ENCODE results near the gene CDK5R1. TPM values are rescaled to one million over a fixed set of nuclear protein-coding genes. Genes with fewer than 3 reads are reported as not detected.
"Not testable (repeated sequence)": the region's sequence is repeated elsewhere in the genome, so short reads cannot be mapped to it uniquely, and the experiment has no call there.

The CDK5R1 gene
- total and polyA plus RNA-seq, 2 experiments from 2014 or later, result 2.5 to 3.5 TPM

DNA sequence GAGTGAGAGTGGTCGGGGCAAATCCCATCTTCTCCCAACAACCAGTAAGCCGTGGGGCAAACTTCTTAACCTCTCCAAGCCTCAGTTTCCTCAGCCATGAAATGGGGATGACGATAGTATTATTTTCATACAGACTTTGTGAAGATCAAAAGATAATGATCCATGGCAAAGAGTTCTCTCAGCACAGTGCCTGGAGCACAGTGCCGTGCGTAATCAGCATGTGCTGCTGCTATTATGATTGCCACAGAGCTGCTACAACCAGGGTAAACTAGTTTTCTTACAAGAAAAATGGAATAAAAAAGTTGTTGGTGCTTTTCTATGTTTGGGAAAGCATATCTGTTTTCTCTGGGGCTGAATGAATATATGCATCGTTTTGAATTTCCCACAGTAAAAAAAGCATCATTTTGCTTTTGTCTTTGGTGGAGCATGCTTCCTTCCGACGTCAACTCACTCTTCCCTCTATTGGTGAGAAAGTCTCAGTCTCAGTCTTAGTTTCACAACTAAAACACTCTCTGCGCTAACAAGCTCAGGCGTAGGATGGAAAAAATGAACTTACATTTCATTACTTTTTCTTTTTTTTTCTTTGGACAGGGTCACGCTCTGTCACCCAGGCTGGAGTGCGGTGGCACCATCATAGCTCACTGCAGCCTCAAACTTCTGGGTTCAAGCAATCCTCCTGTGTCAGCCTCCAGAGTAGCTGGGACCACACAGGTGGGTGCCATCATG lies 37.2 kb downstream of the CDK5R1 start:
- Histone ChIP-seq H3K27me3 (no peaks in the 10 kb centered on the region), H3K9me3 (ENCODE audit: low read depth) (no peaks in the 10 kb centered on the region), H3K4me3 (no peak overlapping the region), H3K27ac (no peak overlapping the region), H3K4me1 (ENCODE audit: low read depth) (peaks cover 37% of the 10 kb centered on the region), H3K36me3 (no peaks in the 10 kb centered on the region)
- no peak for DNase-seq (ENCODE audit: low read depth in 1 of 2, low spot score in 1 of 2)
- TF ChIP-seq, protein P1, sequence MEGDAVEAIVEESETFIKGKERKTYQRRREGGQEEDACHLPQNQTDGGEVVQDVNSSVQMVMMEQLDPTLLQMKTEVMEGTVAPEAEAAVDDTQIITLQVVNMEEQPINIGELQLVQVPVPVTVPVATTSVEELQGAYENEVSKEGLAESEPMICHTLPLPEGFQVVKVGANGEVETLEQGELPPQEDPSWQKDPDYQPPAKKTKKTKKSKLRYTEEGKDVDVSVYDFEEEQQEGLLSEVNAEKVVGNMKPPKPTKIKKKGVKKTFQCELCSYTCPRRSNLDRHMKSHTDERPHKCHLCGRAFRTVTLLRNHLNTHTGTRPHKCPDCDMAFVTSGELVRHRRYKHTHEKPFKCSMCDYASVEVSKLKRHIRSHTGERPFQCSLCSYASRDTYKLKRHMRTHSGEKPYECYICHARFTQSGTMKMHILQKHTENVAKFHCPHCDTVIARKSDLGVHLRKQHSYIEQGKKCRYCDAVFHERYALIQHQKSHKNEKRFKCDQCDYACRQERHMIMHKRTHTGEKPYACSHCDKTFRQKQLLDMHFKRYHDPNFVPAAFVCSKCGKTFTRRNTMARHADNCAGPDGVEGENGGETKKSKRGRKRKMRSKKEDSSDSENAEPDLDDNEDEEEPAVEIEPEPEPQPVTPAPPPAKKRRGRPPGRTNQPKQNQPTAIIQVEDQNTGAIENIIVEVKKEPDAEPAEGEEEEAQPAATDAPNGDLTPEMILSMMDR (IDR thresholded peaks at IDR 0.05; ENCODE audit: low read depth, low read length), result no peak

DNA sequence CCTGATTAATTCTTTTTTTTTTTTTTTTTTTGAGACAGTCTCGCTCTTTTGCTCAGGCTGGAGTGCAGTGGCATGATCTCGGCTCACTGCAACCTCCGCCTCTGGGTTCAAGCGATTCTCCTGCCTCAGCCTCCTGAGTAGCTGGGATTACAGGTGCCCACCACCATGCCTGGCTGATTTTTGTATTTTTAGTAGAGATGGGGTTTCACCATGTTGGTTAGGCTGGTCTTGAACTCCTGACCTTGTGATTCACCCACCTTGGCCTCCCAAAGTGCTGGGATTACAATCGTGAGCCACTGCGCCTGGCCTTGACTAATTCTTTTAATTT lies 37.7 kb downstream of the CDK5R1 start:
- H3K4me3 ChIP-seq; H3K9me3 ChIP-seq (ENCODE audit: low read depth); DNase-seq (ENCODE audit: low read depth in 1 of 2, low spot score in 1 of 2); H3K36me3 ChIP-seq; H3K27me3 ChIP-seq: not testable (repeated sequence)
- peaks cover 35% of the 10 kb centered on the region for H3K4me1 ChIP-seq (ENCODE audit: low read depth)
- peak overlapping the region; percentile 88 for H3K27ac ChIP-seq

DNA sequence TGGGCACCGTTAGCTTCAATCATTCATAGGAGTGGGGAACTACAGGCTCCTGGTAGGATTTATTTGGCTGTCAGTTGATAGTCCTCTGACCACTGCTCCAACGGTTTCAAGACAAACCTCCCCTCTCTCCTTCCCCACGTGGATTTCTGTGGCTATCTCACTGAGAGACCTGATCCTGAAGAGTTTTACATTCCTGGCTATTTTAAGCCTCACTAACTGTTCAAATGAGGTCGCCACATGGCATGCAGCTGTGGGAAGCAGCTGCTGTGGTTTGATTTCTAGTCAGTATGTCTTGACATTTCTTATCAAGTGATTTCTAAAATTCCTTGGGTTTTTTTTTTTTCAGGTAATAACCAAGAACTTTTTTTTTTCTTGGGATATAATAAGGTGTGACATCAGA lies 38.3 kb downstream of the CDK5R1 start:
- H3K27me3 ChIP-seq, result no peaks in the 10 kb centered on the region
- H3K27ac ChIP-seq, result peak overlapping the region; percentile 88
- H3K4me3 ChIP-seq, result no peak overlapping the region
- TF ChIP-seq, protein P1 (IDR thresholded peaks at IDR 0.05; ENCODE audit: low read depth, low read length), result no peak
- H3K9me3 ChIP-seq (ENCODE audit: low read depth), result no peaks in the 10 kb centered on the region
- peak; percentile 52 to 86 for DNase-seq (ENCODE audit: low read depth in 1 of 2, low spot score in 1 of 2)
- peaks cover 30% of the 10 kb centered on the region for H3K4me1 ChIP-seq (ENCODE audit: low read depth)
- H3K36me3 ChIP-seq, result no peaks in the 10 kb centered on the region

DNA sequence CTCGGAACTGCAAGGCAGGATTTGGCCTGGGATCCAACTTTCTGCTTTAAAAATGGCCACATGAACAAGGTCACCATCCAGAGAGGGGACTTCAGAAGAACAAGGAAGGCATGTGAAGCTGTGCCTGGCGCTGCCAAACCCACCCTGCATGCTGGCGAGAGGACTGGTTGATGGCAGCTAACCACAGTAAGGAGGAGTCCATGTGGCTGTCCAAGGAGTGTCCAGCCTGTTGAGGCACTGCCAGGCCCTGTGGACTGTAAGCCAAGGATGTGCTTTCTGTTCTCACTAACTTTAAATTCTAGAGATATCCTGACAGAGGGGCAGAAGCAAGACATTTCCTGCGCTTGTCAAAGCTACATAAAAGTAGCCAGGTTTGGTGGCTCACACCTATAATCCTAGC lies 40.4 kb downstream of the CDK5R1 start:
- H3K4me3 ChIP-seq, result no peak overlapping the region
- no peaks in the 10 kb centered on the region for H3K27me3 ChIP-seq
- no peak overlapping the region for H3K27ac ChIP-seq
- H3K4me1 ChIP-seq (ENCODE audit: low read depth), result peaks cover 24% of the 10 kb centered on the region
- DNase-seq (ENCODE audit: low read depth in 1 of 2, low spot score in 1 of 2), result no peak
- H3K9me3 ChIP-seq (ENCODE audit: low read depth), result no peaks in the 10 kb centered on the region
- TF ChIP-seq, protein P1 (IDR thresholded peaks at IDR 0.05; ENCODE audit: low read depth, low read length), result no peak
- H3K36me3 ChIP-seq, result no peaks in the 10 kb centered on the region

DNA sequence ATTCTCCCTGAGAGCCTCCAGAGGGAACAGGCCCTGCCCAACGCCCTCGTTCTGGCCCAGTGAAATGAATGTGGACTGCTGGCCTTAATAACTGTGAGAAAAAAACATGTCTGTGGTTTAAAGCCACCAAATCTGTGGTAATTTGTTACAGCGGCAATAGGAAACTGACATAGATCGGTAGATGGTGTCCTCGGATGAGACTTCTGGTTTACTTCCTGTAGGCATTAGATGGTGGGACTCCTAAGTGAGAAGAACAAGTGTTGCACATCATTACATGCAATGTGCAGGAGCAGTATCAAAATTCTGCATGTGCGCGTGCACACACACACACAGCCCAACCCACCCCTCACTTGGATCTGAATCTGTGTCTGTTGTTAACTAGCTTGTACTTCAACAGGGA lies 42.0 kb downstream of the CDK5R1 start:
- Histone ChIP-seq H3K27ac (no peak overlapping the region), H3K4me1 (ENCODE audit: low read depth) (peaks cover 18% of the 10 kb centered on the region), H3K36me3 (no peaks in the 10 kb centered on the region), H3K4me3 (no peak overlapping the region), H3K27me3 (no peaks in the 10 kb centered on the region), H3K9me3 (ENCODE audit: low read depth) (no peaks in the 10 kb centered on the region)
- DNase-seq (ENCODE audit: low read depth in 1 of 2, low spot score in 1 of 2), result no peak
- TF ChIP-seq, protein P1 (IDR thresholded peaks at IDR 0.05; ENCODE audit: low read depth, low read length), result no peak

DNA sequence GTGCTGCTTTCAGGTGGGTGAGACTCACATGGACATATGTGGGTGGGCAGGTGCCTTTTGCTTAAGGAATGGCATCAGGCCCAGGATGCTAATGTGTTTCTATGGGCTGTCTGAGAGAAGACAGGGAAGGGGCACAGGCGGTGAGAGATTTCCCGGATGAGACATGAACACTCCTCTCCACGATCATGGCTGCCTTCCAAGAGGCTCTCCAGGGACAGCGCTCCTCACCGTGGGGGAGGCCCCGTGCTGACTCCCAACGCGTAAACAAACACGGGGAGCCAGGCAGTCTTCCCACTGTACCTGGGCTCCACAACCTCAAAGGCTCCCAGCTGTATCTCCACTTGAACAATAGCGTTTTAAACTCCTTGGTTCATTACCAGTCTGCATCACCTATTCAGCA lies 42.8 kb downstream of the CDK5R1 start:
- H3K27me3 ChIP-seq, result no peaks in the 10 kb centered on the region
- H3K4me3 ChIP-seq, result no peak overlapping the region
- TF ChIP-seq, protein P1 (IDR thresholded peaks at IDR 0.05; ENCODE audit: low read depth, low read length), result no peak
- H3K9me3 ChIP-seq (ENCODE audit: low read depth), result no peaks in the 10 kb centered on the region
- H3K4me1 ChIP-seq (ENCODE audit: low read depth), result peaks cover 16% of the 10 kb centered on the region
- H3K36me3 ChIP-seq, result no peaks in the 10 kb centered on the region
- peak in 1 of 2 donors; percentile 34 for DNase-seq (ENCODE audit: low read depth in 1 of 2, low spot score in 1 of 2)
- no peak overlapping the region for H3K27ac ChIP-seq

Measured in cardiac muscle cell (in vitro differentiated cells and primary cell).